HG03060 (cell line): ENCODE results near the gene PABPN1L.

Source experiments
- ATAC-seq: cut with Tn5 transposase; IDR thresholded peaks from one replicate; pipeline ENCODE4 v1.9.1; 2021; ENCODE audit warnings: low read depth, moderate number of reproducible peaks; ENCODE audit not compliant: unreplicated experiment

Gene PABPN1L

GRCh38 chr16:88866151-88866920 lies at the start of gene PABPN1L:
PABPN1L (minus strand) TSS chr16:88866660; CDS start chr16:88866606, 54 bp downstream.
- ATAC-seq: no peak

- ATAC-seq: no peak
These were observed 49.3 kb upstream of the PABPN1L start for GRCh38 chr16:88915639-88916327.

GRCh38 chr16:88914750-88915368 lies 48.4 kb upstream of the PABPN1L start:
- ATAC-seq: no peak

GRCh38 chr16:88913870-88914269 lies 47.4 kb upstream of the PABPN1L start:
- no peak for ATAC-seq

GRCh38 chr16:88913001-88913612 lies 46.6 kb upstream of the PABPN1L start:
- no peak for ATAC-seq

GRCh38 chr16:88912556-88912955 lies 46.1 kb upstream of the PABPN1L start:
- no peak for ATAC-seq

- no peak for ATAC-seq
These were observed 45.5 kb upstream of the PABPN1L start for GRCh38 chr16:88911946-88912310.

GRCh38 chr16:88911136-88911945 lies 44.9 kb upstream of the PABPN1L start:
- no peak for ATAC-seq

- ATAC-seq: no peak
These were observed 44.0 kb upstream of the PABPN1L start for GRCh38 chr16:88910284-88911135.

- no peak for ATAC-seq
These were observed 43.2 kb upstream of the PABPN1L start for GRCh38 chr16:88909431-88910210.

GRCh38 chr16:88908307-88908706 lies 41.8 kb upstream of the PABPN1L start:
- no peak for ATAC-seq

- ATAC-seq: no peak
These were observed 41.3 kb upstream of the PABPN1L start for GRCh38 chr16:88907768-88908167.

- ATAC-seq: no peak
These were observed 40.2 kb upstream of the PABPN1L start for GRCh38 chr16:88906535-88907105.

GRCh38 chr16:88906020-88906419 lies 39.6 kb upstream of the PABPN1L start:
- no peak for ATAC-seq

GRCh38 chr16:88905563-88905962 lies 39.1 kb upstream of the PABPN1L start:
- no peak for ATAC-seq

- no peak for ATAC-seq
These were observed 38.4 kb upstream of the PABPN1L start for GRCh38 chr16:88904676-88905365.

- ATAC-seq: no peak
These were observed 36.8 kb upstream of the PABPN1L start for GRCh38 chr16:88903267-88903666.

- ATAC-seq: no peak
These were observed 36.3 kb upstream of the PABPN1L start for GRCh38 chr16:88902744-88903143.
